GM19351 (cell line): ENCODE data around the gene AGBL1.
A peak's percentile ranks its signal among the peaks of the same experiment; 100 is the strongest.

Source experiments
- ATAC-seq: cut with Tn5 transposase; IDR thresholded peaks from one replicate; pipeline ENCODE4 v1.9.1; 2021; ENCODE audit warnings: mild to moderate bottlenecking, moderate library complexity; ENCODE audit not compliant: unreplicated experiment

The AGBL1 gene

DNA sequence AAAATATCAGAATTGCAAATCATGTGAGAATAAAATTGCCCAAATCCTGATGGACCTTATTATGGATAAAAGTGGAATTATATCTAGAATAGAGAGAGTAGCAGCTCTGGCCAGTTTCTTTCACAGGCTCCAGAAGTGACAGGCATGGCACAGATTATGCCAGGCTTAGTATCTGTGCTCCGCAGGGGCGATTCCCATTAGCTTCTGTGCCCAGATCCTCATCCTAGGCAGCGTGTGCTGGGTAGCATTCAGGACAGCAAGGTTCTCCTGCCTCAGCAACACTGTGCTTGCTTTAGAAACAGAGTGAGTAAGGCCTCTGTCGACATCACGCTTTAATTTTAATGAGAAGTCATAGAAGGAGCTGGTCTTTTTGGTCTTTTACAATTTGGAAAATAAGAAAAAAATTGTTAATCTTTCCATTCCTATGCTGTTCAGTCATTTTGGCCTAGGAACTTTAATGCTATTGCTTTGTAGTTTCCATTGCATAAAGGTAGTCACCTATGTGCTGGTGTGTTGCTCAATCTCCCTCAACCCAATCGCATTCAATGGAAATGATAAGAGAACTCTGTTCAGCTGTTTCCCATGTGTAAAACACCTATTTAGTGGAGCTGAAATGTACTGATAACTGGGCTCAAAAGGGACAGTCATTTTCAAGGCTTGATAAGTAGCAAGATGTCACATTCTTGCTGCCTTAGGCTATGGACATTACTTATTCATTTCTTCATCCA is 770.1 kb downstream of the AGBL1 start:
- ATAC-seq = no peak

- ATAC-seq = no peak
These were observed 771.3 kb downstream of the AGBL1 start for GRCh38 chr15:86850939-86851338.

DNA sequence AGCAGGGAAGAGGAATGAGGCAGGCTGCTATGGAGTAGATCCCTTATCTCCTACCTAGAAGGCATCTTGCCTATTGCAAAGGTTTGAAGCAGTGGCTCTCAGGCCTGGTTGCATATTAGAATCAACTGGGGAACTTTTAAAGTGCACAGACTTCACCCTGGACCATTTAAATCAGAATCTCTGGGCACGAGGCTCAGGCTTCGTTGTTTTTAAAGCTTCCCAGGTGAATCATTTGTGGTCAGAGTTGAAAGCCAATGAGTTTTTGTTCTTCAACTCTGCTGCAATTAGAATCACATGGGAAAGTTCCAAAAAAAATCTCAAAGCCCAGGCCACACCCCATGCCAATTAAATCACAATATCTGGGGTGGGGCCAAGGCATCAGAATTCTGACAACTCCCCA is 773.1 kb downstream of the AGBL1 start:
- no peak for ATAC-seq

DNA sequence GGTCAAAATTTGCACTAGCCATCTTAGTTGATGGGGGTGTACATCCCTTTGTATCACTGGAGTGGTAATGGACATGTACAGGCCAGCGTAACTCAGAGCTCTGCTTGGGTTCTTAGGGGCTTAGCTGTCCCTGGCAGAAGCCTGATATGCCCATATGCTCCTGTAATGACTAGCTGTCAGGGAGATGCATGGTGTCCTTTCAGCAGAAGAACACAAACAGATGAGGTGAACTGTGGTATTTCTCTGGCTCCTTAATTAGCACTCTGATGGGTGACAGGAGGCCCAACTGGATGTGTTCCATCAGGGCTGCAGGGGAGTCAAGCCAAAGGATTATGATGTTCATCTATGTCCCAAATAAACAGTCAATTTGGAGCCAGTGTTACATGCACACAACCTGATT is 774.5 kb downstream of the AGBL1 start:
- no peak for ATAC-seq

DNA sequence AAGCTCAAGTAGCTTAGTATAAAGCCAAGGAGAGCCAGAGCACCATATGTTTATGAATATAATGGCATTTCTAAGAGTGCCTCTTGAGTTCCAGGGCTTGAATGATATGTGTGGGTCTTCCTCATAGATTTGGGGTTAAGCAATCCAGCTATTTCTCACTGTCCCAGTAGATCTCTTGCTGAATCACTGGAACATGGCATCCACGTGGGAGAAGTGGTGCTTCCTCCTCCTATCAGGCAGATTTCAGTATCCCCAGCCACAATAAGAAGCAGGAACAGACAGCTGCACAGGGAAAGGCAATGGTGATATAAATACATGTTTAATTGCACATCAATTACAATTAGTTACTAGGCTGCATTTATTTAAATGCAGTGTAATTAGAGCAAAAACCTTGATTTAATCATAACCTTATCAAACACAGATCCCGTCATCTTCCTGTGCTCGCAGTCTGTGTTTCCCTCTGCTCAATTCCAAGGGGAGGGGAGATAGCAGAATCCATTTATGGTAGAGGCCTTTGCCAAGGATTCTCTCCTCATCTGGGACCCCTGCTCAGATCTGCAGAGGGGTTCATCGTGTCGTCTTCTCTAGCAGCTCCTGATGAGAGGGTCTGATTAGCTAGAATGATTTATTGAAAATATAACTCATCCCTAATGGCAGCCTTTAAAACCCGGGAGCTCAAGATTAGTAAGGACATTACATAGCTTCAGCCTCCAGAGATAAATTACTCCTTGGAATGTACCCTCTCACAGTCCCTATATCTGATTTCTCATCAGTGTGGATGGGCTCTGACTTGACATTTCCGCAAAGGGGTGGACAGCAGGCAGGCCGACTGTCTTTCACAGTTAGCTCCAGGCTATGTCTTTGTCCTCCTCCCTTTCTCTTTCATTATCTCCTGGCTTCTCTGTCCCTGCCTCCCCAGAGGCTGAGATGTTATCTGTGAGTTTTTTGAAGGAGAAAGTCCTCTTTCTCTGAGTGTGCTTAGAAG is 775.9 kb downstream of the AGBL1 start:
- ATAC-seq = no peak

DNA sequence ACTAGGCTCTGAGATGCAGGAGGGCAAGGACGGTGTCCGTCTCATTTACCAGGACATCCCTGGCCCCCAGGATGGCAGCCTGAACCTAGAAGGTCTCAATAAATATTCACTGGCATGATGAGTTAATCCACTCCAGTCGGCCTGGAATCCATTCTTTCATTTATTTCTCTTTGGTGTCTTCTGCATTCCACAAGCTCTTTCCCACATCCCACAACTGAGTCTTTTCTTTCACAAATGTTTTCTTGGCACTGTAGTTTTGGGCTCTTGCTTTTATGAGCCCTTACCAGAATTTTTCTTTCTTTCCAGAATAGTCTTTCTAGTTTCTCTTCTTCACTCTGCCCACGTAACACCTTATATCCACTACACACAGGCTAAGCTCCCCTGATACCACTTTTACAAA is 778.0 kb downstream of the AGBL1 start:
- ATAC-seq = no peak

GRCh38 chr15:86863226-86863915 is 783.7 kb downstream of the AGBL1 start:
- ATAC-seq = no peak

GRCh38 chr15:86865920-86866319 is 786.2 kb downstream of the AGBL1 start:
- ATAC-seq = no peak

DNA sequence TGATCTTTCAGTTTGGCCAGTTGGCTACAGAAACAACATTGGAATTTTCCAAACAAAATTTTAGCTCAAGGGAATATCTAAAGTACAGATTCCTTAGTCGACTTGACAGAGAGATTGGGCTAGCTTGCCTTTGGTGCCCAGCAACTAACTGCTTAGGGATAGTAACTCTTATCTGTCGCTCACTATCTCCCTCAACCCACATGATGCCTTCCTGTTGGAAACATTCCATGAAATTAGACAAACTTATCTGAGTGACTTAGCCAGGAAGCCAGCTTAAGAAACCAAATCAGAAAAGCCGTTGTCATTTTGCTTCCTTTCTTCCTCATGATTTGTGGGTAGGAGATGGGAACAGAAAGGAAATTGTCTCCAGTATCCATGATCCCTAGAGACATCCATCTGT is 791.2 kb downstream of the AGBL1 start:
- ATAC-seq = no peak

GRCh38 chr15:86871964-86872363 is 792.3 kb downstream of the AGBL1 start:
- ATAC-seq = no peak

DNA sequence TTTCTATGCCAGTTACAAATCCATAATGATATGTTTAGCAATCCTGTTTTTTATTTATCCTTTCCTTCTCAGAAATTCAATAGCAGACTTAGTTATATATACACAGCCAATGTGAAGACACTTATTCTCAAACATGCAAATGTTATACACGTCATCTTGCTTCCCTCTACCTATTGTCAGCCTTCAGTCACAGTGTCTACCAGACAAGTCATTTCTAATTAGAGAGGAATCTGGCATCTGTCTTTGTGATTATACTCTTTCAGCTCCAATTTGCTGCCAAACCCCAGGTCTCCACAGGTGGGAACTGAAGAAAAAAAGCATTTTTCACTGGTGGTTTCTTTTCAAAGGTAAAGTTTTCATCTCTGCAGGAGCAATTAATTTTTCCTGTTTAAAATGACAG is 793.1 kb downstream of the AGBL1 start:
- ATAC-seq = no peak

- ATAC-seq = no peak
These were observed 795.4 kb downstream of the AGBL1 start for GRCh38 chr15:86875067-86875466.

DNA sequence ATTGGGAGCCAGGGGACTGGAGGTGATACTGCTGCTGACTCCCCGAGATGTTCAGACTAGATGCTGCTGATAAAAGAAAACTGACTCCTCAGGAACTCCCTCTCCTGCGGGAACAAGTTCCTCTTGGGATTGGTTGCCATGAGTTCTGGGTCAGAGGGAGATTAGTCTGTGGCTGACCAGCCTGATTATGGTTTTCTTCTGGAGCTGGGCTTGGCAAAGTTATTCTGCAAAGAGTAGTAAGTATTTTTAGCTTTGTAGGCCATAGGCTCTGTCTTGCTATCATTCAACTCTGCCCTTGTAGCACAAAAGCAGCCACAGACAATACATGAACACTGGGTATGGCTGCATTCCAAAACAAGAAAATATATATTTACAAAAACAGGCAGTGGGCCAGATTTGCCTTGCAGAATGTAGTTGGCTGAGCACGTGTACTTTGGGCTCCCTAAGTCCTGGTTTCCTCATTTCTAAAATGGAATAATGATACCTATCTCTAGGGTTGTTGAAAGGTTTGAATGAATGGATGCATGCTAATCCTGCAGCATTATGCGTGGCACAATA is 796.8 kb downstream of the AGBL1 start:
- ATAC-seq = no peak

- ATAC-seq = no peak
These were observed 797.5 kb downstream of the AGBL1 start for GRCh38 chr15:86877171-86877631.

GRCh38 chr15:86878844-86879243 is 799.2 kb downstream of the AGBL1 start:
- ATAC-seq = peak; percentile 67

DNA sequence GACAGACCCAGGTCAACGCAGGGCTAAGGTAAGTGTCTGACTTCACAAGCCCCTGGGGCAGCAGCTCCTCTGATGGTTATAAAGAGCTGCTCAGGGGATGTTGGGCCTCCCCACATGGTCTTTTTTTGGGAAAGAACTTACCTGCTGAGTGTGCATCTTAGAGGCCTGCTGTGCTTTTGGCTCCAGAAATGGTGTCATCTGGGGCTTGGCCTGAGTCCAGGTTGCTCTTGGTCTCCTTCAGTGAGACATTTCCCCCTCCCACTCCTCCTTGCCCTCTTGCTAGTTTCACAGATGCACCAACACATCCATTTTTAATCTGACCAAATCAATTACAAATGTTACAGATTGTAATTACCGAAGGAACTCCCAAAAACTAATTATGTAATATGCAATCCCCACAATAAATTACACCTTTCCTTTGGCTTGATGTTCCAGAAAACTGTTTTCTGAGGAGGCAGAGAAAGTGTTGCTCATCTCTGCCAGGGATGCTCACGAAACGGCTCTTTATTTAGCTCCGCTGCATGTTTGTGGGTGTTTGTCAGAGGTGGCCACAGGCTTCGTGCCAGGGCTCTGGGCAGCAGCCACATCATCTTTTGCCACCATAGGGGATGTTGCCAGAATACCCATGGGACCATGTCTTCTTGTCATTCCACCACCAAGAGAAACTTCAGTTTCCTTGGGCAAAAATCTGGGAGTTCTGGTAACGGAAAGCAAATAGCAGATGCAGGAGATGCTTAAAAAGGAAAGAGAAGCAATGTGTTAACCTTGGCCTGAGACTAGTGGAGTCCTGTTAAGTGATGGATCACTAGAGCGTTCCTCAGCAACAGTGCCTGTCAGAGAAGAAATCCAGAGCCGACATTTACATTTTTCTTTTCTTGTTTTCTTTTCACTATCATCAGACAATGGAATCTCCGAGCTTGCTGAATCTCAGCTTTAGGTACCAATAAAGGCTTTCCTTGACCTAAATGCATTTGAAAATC is 799.9 kb downstream of the AGBL1 start:
- no peak for ATAC-seq

- no peak for ATAC-seq
These were observed 805.9 kb downstream of the AGBL1 start for GRCh38 chr15:86885616-86886015.

- no peak for ATAC-seq
These were observed 813.2 kb downstream of the AGBL1 start for GRCh38 chr15:86892774-86893449.

GRCh38 chr15:86894269-86894668 is 814.6 kb downstream of the AGBL1 start:
- ATAC-seq = no peak
